ENCODE measurements around the gene TET3. TPM values are rescaled to one million over a fixed set of nuclear protein-coding genes. Genes with fewer than 3 reads are reported as not detected.
A peak's percentile ranks its signal among the peaks of the same experiment; 100 is the strongest.

The TET3 gene
- total RNA-seq, 1 donor from 2014 or later: 34.6 TPM

DNA sequence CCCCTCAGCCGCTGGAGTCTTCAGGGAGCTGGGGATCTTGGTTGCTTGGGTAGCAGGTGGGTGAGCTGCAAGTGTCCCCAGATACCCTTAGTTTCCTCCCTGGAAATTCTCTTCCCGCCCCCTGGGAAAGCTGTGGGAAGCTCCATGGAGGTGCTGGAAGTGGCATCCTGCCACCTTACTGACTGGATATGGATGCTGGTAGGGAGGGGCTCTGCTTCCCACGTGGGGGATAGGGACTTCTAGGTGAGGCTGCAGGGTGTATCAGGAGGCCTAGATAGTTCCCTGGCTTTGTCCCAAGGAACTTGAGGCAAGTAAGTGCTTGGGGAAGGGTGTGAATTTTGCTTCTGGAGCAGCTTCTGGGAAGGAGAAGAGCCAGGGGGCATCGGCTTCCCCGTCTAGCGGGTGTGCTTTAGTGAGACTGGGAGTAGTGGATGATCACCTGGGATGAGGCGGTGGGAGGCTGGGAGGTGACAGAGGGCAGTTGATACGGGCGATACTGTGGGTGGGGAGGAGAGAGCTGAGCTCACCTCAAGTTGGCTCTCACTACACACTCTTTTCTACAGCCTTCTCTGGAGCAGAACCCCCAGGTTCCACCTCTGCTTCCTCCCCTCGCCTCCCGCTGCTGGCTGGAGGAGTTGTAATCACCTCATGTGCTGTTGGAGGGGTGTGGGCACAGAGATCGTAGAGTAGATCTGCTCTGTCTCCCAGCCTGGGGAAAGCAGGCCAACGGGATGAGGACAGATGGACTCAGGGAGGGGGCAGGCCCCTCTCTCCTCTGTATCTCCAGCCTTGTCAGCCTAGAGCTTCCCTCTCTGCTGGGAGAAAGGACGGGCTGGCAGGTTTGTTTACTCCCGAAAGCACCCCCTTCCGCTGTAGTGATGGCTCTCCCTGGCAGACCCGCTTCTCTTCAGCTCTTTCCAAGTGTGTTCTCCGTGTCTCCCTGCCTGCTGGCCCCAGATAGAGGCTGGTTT lies 19.8 kb downstream of the TET3 start:
- Mint-ChIP-seq H3K27ac (peak overlapping the region; percentile 76), H3K4me3 (peak overlapping the region; percentile 93), H3K4me1 (ENCODE audit: unreplicated experiment) (peaks cover 78% of the 10 kb centered on the region), H3K36me3 (peaks cover 12% of the 10 kb centered on the region), H3K27me3 (no peaks in the 10 kb centered on the region), H3K9me3 (no peaks in the 10 kb centered on the region)
- no peak for DNase-seq (ENCODE audit: extremely low spot score, unreplicated experiment)
- TF ChIP-seq, protein P1, sequence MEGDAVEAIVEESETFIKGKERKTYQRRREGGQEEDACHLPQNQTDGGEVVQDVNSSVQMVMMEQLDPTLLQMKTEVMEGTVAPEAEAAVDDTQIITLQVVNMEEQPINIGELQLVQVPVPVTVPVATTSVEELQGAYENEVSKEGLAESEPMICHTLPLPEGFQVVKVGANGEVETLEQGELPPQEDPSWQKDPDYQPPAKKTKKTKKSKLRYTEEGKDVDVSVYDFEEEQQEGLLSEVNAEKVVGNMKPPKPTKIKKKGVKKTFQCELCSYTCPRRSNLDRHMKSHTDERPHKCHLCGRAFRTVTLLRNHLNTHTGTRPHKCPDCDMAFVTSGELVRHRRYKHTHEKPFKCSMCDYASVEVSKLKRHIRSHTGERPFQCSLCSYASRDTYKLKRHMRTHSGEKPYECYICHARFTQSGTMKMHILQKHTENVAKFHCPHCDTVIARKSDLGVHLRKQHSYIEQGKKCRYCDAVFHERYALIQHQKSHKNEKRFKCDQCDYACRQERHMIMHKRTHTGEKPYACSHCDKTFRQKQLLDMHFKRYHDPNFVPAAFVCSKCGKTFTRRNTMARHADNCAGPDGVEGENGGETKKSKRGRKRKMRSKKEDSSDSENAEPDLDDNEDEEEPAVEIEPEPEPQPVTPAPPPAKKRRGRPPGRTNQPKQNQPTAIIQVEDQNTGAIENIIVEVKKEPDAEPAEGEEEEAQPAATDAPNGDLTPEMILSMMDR (conservative IDR thresholded peaks at IDR 0.05): no peak

DNA sequence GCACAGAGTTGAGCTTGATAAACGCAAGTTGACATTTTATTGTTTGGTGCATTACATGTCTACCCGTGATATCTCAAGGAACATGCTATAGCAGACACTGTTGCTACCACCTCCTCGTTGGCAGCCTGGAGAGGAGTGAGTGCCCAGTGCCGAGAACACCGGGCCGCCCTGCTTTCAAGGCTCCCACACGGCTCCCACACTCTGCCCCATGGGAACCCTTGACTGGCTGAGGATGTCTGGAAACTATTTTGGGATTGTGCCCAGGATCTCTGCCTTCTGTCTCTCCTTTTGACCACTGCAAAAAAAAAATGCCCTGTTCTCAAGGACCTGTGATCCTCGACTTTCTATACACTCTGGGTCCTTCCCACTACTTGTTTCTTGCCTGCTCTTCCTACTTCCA lies 21.1 kb downstream of the TET3 start:
- peak; percentile 42 for DNase-seq (ENCODE audit: extremely low spot score, unreplicated experiment)
- peak overlapping the region; percentile 4 for H3K27ac Mint-ChIP-seq
- H3K9me3 Mint-ChIP-seq: no peaks in the 10 kb centered on the region
- H3K36me3 Mint-ChIP-seq: peaks cover 12% of the 10 kb centered on the region
- no peaks in the 10 kb centered on the region for H3K27me3 Mint-ChIP-seq
- H3K4me1 Mint-ChIP-seq (ENCODE audit: unreplicated experiment): peaks cover 77% of the 10 kb centered on the region
- peak overlapping the region; percentile 39 for H3K4me3 Mint-ChIP-seq
- TF ChIP-seq, protein P1 (conservative IDR thresholded peaks at IDR 0.05): no peak

DNA sequence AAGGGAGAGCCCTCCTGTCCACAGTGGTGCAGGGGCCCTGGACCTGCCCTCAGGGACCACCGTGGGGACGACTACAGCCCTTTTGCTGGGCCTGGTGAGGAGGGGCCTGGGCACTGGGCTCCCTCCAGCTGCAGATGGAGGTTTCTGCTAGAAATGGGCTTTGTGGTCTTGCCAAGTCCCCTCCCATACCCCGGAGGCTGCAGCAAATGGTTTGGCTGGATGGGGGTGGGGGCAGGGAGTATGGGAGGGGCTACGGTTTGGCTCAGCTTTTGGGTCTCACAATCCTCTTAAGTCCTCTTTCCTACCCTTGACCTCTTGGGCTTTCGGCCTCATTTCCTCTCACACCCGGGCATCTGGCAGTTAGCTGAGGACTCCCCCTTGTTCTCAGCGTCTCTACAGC lies 21.7 kb downstream of the TET3 start:
- peak; percentile 40 for DNase-seq (ENCODE audit: extremely low spot score, unreplicated experiment)
- TF ChIP-seq, protein P1 (conservative IDR thresholded peaks at IDR 0.05): no peak
- peaks cover 12% of the 10 kb centered on the region for H3K36me3 Mint-ChIP-seq
- H3K27me3 Mint-ChIP-seq: no peaks in the 10 kb centered on the region
- peaks cover 70% of the 10 kb centered on the region for H3K4me1 Mint-ChIP-seq (ENCODE audit: unreplicated experiment)
- H3K4me3 Mint-ChIP-seq: peak overlapping the region; percentile 10
- H3K9me3 Mint-ChIP-seq: no peaks in the 10 kb centered on the region
- peak overlapping the region; percentile 37 for H3K27ac Mint-ChIP-seq

DNA sequence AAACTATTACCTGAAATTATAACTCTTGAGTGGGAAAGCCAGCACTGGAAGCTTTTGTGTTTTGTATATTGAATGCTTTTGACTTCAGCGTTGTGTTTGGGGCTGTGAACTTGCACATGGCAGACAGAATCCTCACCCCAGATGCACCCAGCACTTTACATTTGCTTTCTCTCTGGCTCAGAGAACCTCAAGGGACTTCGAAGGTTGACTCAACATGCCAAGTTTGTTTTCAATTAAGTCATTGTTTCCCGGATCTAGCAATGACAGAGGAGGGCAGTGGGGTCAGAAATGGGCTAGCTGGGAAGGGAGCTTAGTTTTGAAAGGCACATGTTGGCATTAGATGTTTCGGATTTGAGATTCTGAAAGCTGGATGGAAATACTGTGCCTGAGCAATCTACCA lies 22.4 kb downstream of the TET3 start:
- Mint-ChIP-seq H3K9me3 (no peaks in the 10 kb centered on the region), H3K4me3 (peak overlapping the region; percentile 19), H3K27me3 (no peaks in the 10 kb centered on the region), H3K4me1 (ENCODE audit: unreplicated experiment) (peaks cover 66% of the 10 kb centered on the region), H3K36me3 (peaks cover 13% of the 10 kb centered on the region), H3K27ac (peak overlapping the region; percentile 37)
- no peak for DNase-seq (ENCODE audit: extremely low spot score, unreplicated experiment)
- TF ChIP-seq, protein P1 (conservative IDR thresholded peaks at IDR 0.05): no peak

DNA sequence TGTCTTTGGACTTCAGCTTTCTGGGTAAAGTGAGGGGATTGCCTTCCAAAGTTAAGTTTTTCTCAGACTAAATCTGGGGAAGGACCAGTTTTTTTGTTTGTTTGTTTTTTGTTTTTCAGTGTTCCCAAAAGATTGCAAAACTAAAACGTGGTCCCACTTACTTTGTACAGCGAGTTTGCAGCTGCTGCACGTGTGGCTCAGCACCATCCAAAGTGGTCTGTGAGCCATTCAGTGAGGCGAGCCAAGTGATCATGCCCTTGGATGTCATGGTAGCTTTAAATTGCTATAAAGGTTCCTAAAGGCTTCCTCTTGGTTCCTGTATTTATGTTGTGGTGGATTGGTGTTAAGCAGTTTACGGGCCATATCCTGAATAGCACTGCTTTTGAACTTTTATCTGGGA lies 23.0 kb downstream of the TET3 start:
- peak overlapping the region; percentile 88 for H3K27ac Mint-ChIP-seq
- no peak overlapping the region for H3K4me3 Mint-ChIP-seq
- peaks cover 19% of the 10 kb centered on the region for H3K36me3 Mint-ChIP-seq
- no peaks in the 10 kb centered on the region for H3K9me3 Mint-ChIP-seq
- peaks cover 71% of the 10 kb centered on the region for H3K4me1 Mint-ChIP-seq (ENCODE audit: unreplicated experiment)
- TF ChIP-seq, protein P1 (conservative IDR thresholded peaks at IDR 0.05): no peak
- no peaks in the 10 kb centered on the region for H3K27me3 Mint-ChIP-seq
- no peak for DNase-seq (ENCODE audit: extremely low spot score, unreplicated experiment)

All from type B pancreatic cell (in vitro differentiated cells).